ENCODE data around the gene METTL2A.
"Not testable (repeated sequence)": the region's sequence is repeated elsewhere in the genome, so short reads cannot be mapped to it uniquely, and the experiment has no call there.

- TF ChIP-seq TARDBP (IDR thresholded peaks at IDR 0.05); NFRKB (IDR thresholded peaks at IDR 0.05); HDGF (IDR thresholded peaks at IDR 0.05; ENCODE audit: borderline replicate concordance); SP1 (IDR thresholded peaks at IDR 0.05); LEF1 (IDR thresholded peaks at IDR 0.05; ENCODE audit: borderline replicate concordance); FOXA1 (IDR thresholded peaks at IDR 0.05): not testable (repeated sequence)
- TF ChIP-seq, protein P1, sequence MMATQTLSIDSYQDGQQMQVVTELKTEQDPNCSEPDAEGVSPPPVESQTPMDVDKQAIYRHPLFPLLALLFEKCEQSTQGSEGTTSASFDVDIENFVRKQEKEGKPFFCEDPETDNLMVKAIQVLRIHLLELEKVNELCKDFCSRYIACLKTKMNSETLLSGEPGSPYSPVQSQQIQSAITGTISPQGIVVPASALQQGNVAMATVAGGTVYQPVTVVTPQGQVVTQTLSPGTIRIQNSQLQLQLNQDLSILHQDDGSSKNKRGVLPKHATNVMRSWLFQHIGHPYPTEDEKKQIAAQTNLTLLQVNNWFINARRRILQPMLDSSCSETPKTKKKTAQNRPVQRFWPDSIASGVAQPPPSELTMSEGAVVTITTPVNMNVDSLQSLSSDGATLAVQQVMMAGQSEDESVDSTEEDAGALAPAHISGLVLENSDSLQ (IDR thresholded peaks at IDR 0.05) = not testable (repeated sequence)
Observed at GRCh38 chr17:62496344-62496743, 72.6 kb downstream of the METTL2A start.

All from HEK293T (cell line).